Stimulated activated effector memory CD8-positive, alpha-beta T cell treated with anti-CD3 and anti-CD28 coated beads, Interleukin-12 subunit alpha, Interleukin-12 subunit beta, amount 100 ng/mL, for 72 hours (primary cell): Measurements from ENCODE around the gene ZC3H7A.
"Not testable (repeated sequence)": the region's sequence is repeated elsewhere in the genome, so short reads cannot be mapped to it uniquely, and the experiment has no call there.

Experiments
- ATAC-seq: fragments of 150-1000 bp; cut with Tn5 transposase; 2 replicates; pipeline ENCODE4 v1.10.0; 2021
- DNase-seq, 2 donors: peaks; one replicate each; pipeline ENCODE4 v3.0.0; 2021 to 2022; ENCODE audit warnings: low spot score in 2 of 2
- H3K27ac Mint-ChIP-seq: one replicate; pipeline ENCODE4 v1.8.0; 2022; ENCODE audit warnings: mild to moderate bottlenecking, mixed read lengths
- H3K36me3 Mint-ChIP-seq: one replicate; pipeline ENCODE4 v1.8.0; 2022; ENCODE audit warnings: mild to moderate bottlenecking, mixed read lengths
- H3K4me1 Mint-ChIP-seq: one replicate; pipeline ENCODE4 v1.8.0; 2022; ENCODE audit warnings: mixed read lengths
- H3K4me3 Mint-ChIP-seq: one replicate; pipeline ENCODE4 v1.8.0; 2022; ENCODE audit warnings: mild to moderate bottlenecking, mixed read lengths
- H3K9me3 Mint-ChIP-seq: one replicate; pipeline ENCODE4 v1.8.0; 2022; ENCODE audit warnings: mixed read lengths

Gene ZC3H7A, protein sequence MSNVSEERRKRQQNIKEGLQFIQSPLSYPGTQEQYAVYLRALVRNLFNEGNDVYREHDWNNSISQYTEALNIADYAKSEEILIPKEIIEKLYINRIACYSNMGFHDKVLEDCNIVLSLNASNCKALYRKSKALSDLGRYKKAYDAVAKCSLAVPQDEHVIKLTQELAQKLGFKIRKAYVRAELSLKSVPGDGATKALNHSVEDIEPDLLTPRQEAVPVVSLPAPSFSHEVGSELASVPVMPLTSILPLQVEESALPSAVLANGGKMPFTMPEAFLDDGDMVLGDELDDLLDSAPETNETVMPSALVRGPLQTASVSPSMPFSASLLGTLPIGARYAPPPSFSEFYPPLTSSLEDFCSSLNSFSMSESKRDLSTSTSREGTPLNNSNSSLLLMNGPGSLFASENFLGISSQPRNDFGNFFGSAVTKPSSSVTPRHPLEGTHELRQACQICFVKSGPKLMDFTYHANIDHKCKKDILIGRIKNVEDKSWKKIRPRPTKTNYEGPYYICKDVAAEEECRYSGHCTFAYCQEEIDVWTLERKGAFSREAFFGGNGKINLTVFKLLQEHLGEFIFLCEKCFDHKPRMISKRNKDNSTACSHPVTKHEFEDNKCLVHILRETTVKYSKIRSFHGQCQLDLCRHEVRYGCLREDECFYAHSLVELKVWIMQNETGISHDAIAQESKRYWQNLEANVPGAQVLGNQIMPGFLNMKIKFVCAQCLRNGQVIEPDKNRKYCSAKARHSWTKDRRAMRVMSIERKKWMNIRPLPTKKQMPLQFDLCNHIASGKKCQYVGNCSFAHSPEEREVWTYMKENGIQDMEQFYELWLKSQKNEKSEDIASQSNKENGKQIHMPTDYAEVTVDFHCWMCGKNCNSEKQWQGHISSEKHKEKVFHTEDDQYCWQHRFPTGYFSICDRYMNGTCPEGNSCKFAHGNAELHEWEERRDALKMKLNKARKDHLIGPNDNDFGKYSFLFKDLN

DNA sequence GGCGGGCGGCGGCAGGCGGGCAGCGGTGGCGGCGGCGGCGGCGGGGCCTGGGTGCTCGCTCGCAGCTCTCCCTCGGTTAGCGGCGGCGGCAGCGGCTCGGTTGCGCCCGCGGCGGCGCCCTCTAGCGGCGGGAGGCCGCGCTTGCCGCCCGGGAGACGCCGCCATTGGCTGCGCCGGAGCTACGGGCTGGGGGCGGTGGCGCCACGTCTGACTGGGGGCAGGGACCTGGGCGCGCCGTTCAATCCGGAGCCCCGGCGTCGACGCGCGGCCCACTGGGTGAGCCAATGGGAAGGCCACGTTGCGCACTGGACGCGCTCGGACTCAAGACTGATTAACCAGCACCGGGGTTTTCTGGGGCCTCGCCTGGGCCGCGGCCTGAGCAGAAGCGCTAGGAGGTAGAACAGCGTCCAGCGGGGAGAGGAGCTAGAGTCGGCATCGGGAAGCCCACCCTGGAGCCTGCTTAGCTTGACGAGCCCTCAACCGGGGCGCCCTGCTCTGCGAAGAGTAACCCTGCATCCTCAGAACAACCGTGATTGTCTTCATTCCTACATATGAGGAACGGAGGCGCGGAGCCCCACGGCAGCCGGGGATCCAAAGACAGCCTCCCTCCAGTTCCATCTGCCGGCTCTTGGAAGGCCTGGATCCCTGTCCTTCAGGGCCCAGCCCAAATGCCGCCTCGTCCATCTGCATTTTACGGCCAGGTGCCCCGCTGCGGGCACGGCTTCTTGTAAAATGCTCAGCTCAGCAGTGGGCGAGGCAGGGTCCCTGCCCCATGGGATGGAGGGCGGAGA lies at the start of gene ZC3H7A:
ZC3H7A (minus strand) TSS at position 93 of the 791 bp plus-strand sequence. CDS start 14,904 bp downstream, outside the sequence.
- H3K9me3 Mint-ChIP-seq: no peaks in the 10 kb centered on the region
- peak within 1 kb of the TSS; percentile 90 for H3K4me3 Mint-ChIP-seq
- H3K36me3 Mint-ChIP-seq: peaks cover 38% of the 10 kb centered on the region
- ATAC-seq: peak; percentile 99
- peak within 1 kb of the TSS; percentile 91 for H3K27ac Mint-ChIP-seq
- peaks cover 72% of the 10 kb centered on the region for H3K4me1 Mint-ChIP-seq
- DNase-seq: peak; percentile 94

DNA sequence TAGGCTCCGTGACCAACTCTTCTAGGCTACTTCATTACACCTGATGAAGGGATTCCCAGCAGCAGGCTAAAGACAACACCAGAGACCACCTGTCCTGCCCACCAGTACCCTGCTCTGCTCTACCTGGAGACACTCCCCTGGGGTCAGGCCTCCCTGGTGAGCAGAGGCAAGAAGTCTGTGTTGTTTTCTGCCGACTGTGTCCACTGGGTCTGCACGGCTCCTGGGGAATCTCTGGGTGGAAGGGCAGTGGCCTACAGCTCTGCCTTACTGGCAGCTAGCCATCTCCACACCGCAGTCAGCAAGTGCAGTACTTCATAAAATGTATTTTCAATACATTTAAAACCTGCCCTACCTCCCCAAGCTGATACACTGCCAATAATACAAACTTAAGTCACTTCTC lies 47.4 kb upstream of the ZC3H7A start:
- no peak for DNase-seq
- Mint-ChIP-seq H3K4me3 (no peak overlapping the region), H3K27ac (peak overlapping the region; percentile 14), H3K9me3 (no peaks in the 10 kb centered on the region), H3K36me3 (peaks cover 100% of the 10 kb centered on the region), H3K4me1 (peaks cover 15% of the 10 kb centered on the region)
- ATAC-seq: no peak

DNA sequence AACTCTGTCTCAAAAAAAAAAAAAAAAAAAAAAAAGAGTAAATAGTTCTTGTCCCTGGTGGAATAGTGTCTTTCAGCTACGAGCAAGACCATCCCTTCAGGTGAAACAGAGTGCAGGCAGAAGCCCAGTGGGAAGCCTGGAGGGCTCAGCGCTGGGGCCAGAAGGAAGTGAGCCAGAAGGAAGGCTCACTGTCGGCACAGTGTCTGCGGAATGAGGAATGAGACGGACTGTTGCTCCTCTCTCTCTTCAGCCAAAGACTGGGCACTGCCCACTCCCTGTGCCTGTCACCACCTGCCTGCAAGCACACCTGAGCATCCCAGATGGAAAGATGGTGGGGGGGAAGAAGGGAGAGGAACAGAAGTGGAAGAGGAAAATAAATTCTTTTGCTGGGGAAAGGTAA lies 46.8 kb upstream of the ZC3H7A start:
- DNase-seq: no peak
- Mint-ChIP-seq H3K36me3 (peaks cover 100% of the 10 kb centered on the region), H3K27ac (peak overlapping the region; percentile 14), H3K4me3 (no peak overlapping the region), H3K4me1 (peaks cover 11% of the 10 kb centered on the region), H3K9me3 (no peaks in the 10 kb centered on the region)
- ATAC-seq: no peak

DNA sequence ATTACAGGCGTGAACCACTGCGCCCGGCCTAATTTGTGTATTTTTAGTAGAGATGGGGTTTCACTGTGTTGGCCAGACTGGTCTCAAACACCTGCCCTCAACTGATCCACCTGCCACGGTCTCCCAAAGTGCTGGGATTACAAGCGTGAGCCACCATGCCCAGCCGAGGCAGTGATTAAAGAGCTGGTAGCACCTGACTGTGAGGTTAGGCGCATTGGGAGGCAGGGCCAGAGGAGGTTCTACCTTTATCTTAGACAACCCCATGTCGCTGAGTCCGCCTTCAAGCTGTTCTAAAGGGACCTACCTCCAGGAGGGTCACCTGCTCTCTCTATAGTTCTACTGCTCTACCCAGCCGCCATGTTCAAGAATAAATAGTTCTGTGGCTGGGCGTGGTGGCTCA lies 46.1 kb upstream of the ZC3H7A start:
- H3K4me3 Mint-ChIP-seq: no peak overlapping the region
- ATAC-seq (no peak), DNase-seq (no peak)
- no peak overlapping the region for H3K27ac Mint-ChIP-seq
- H3K4me1 Mint-ChIP-seq: peaks cover 5% of the 10 kb centered on the region
- H3K36me3 Mint-ChIP-seq: peaks cover 100% of the 10 kb centered on the region
- no peaks in the 10 kb centered on the region for H3K9me3 Mint-ChIP-seq

DNA sequence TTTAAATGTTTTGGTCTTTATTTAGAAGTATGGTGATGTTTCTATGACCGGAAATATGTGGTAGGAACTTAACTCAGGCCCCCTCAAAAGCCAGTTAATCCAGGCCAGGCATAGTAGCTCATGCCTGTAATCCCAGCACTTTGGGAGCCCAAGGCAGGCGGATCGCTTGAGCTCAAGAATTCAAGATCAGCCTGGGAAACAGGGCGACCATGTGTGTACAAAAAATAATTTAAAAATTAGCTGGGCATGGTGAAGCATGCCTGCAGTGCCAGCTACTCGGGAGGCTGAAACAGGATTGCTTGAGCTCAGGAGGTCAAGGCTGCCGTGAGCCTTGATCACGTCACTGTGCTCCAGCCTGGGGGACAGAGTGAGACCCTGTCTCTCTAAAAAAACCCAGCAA lies 44.0 kb upstream of the ZC3H7A start:
- no peaks in the 10 kb centered on the region for H3K9me3 Mint-ChIP-seq
- no peak overlapping the region for H3K27ac Mint-ChIP-seq
- peaks cover 98% of the 10 kb centered on the region for H3K36me3 Mint-ChIP-seq
- no peak overlapping the region for H3K4me3 Mint-ChIP-seq
- no peaks in the 10 kb centered on the region for H3K4me1 Mint-ChIP-seq
- no peak for DNase-seq
- no peak for ATAC-seq

DNA sequence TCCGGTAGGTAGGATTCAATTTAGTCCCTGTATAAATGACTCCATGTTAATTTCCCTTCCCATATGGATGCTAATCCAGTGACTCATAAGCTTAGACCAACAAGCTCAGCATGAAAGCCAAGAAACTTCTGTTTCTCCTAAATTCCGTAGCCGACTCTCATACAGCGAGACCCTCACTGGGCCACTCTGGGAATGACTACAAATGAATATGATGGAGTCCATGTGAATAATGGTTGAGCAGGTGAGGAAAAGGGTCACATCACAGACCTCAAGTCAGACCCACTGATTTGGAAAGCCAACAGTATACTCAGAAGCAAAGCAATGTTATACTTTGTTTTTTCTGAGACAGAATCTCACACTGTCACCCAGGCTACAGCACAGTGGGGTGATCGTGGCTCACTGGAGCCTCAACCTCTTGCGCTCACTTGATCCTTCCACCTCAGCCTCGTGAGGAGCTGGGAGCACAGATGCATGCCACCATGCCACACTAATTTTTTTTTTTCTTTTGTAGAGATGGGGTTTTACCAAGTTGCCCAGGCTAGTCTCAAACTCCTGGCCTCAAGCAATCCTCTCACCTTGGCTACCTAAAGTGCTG lies 39.7 kb upstream of the ZC3H7A start:
- Mint-ChIP-seq H3K9me3 (no peaks in the 10 kb centered on the region), H3K36me3 (peaks cover 55% of the 10 kb centered on the region), H3K27ac (no peak overlapping the region), H3K4me3 (no peak overlapping the region), H3K4me1 (no peaks in the 10 kb centered on the region)
- DNase-seq (no peak), ATAC-seq (no peak)

DNA sequence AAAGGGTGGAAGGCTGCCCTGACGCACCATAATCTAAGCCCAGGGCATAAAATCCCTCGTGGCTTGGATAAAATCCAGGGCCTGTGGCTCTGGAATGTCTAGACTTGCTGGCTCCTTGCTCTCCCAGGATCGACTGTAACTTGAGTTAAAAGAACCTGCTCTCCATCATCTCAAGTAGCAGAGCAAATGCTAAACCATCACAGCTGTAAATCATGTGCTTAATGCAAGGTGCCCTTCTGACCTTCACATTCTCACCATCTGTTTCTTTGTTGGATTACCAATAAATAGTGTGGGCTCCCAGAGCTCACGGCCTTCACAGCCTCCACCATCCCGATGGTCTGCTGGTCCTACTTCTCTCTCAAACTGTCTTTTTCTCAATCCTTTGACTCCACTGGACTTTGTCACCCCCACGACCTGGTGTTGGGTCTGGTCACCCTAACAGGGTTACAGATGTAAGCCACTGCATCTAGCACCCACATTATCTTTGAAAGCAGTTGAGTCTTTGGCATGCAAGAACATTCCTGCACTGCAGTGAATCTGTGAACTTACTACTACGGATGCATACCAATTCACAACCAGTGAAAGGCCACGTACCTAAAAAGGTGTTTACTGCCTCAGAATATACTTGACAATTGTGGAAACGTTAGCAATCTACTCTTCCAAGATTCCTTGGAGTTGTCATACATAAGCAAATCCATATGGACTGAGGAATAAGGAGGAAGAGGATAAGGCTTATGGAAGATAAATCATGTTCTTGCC lies 39.0 kb upstream of the ZC3H7A start:
- no peak overlapping the region for H3K27ac Mint-ChIP-seq
- ATAC-seq (no peak), DNase-seq (no peak)
- no peaks in the 10 kb centered on the region for H3K9me3 Mint-ChIP-seq
- H3K4me3 Mint-ChIP-seq: no peak overlapping the region
- H3K4me1 Mint-ChIP-seq: no peaks in the 10 kb centered on the region
- H3K36me3 Mint-ChIP-seq: peaks cover 49% of the 10 kb centered on the region

DNA sequence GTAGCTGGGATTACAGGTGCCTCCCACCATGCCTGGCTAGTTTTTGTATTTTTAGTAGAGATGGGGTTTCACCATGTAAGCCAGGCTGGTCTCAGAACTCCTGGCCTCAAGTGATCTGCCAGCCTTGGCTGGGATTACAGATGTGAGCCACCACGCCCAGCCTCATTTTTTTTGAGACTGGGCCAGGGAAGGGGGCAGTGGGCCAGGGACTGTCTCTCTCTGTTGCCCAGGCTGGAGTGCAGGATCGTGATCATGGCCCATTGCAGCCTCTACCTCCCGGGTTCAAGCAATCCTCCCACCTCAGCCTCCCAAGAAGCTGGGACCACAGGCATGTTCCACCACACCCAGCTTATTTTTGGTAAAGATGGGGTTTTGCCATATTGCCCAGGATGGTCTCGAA lies 38.3 kb upstream of the ZC3H7A start:
- Mint-ChIP-seq H3K4me1 (no peaks in the 10 kb centered on the region), H3K9me3 (no peaks in the 10 kb centered on the region), H3K4me3 (no peak overlapping the region), H3K36me3 (peaks cover 41% of the 10 kb centered on the region), H3K27ac (no peak overlapping the region)
- no peak for ATAC-seq
- no peak for DNase-seq

DNA sequence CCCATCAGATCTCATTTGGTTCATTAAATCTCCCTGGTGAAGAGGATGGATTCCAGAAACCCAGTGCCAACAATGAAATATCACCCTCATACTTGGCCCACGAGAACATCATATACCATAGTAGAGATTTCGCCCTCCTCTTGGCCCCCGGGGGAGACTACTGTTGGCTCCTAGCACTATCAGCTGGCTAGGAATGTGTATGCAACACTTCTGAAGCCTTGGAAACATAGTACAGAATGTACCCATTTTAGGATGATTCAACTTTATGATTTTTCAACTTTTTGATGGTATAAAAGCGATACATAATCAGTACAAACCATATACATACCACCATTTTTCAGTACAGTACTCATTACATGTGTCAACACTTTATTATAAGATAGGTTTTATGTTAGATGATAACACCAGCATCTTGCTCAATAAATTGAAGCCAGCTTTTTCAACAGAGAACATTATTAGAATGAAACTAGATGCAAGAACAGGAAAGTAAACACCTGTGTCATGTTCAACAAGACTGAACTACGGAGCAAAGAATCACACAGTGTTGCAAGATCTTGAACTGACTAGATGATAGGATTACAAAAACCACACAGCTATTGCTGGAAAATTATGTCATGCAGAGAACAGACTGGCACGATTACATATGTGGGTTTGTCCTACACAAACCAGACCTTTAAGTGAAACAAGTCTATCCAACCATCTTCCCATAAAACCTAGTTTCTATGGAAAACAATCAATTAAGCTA lies 37.1 kb upstream of the ZC3H7A start:
- DNase-seq (no peak), ATAC-seq (no peak)
- H3K27ac Mint-ChIP-seq: peak overlapping the region; percentile 16
- H3K4me1 Mint-ChIP-seq: no peaks in the 10 kb centered on the region
- H3K4me3 Mint-ChIP-seq: no peak overlapping the region
- no peaks in the 10 kb centered on the region for H3K9me3 Mint-ChIP-seq
- H3K36me3 Mint-ChIP-seq: peaks cover 29% of the 10 kb centered on the region

DNA sequence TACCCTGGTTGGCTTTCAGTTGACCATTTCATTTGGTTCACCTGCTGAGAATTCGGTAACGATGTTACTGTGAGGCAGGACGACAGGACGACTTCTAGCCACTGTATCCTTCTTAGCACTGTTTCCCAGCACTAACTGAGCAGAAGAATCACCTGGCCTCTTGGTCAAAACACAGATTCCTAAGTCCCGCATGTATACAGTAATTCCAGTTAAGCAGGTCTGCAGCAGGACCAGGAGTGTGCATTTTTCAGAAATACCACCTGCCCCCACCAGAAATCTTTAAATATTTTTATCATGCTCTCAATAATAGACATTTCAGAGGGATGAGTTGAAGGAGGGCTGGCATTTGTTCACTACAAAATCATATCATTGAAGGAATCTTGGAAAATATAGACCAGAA lies 31.6 kb upstream of the ZC3H7A start:
- H3K4me1 Mint-ChIP-seq: no peaks in the 10 kb centered on the region
- H3K36me3 Mint-ChIP-seq: no peaks in the 10 kb centered on the region
- H3K9me3 Mint-ChIP-seq: no peaks in the 10 kb centered on the region
- no peak overlapping the region for H3K27ac Mint-ChIP-seq
- no peak for DNase-seq
- ATAC-seq: no peak
- no peak overlapping the region for H3K4me3 Mint-ChIP-seq

DNA sequence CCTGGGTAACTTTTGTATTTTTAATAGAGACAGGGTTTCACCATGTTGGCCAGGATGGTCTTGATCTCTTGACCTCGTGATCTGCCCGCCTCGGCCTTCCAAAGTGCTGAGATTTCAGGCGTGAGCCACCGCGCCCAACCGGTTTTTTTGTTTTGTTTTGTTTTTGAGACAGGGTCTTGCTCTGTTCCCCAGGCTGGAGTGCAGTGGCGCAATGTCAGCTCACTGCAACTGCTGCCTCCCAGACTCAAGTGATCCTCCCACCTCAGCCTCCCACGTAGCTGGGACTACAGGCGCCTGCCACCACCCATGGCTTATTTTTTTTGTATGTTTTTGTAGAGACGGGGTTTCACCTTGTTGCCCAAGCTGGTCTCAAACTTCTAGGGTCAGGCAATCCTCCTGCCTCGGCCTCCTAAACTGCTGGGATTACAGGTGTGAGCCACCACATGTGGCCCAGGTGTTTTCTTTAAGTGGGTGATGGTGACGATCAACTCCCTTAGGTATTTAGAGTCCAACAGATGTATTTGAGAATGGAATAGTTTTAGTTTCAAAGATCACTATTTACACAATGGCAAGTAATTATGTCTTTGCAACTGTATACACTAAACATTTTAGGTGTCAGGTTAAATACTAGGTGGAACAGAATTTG lies 28.6 kb upstream of the ZC3H7A start:
- H3K4me3 Mint-ChIP-seq, H3K36me3 Mint-ChIP-seq, H3K9me3 Mint-ChIP-seq, DNase-seq, ATAC-seq, H3K27ac Mint-ChIP-seq, H3K4me1 Mint-ChIP-seq: not testable (repeated sequence)

DNA sequence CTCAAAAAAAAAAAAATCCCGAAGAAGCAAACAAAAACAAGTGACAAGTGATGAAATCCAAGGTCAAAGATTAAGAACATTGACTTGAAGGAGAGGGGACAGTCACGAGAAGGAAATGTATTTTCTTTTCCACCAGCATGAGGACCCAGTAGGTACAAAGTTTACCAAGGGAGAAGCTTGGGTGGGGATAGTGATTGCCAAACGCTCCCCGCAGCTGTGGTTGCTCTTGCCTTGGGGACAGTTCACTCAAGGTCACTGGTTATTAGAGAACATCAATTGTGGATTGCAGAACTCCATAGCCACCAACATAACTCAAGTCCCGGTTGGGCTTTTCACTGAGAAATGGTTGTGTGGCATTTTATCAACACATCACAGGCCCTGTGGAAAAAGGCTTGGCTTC lies 27.3 kb upstream of the ZC3H7A start:
- no peak for DNase-seq
- Mint-ChIP-seq H3K4me1 (no peaks in the 10 kb centered on the region), H3K4me3 (no peak overlapping the region), H3K9me3 (no peaks in the 10 kb centered on the region), H3K27ac (no peak overlapping the region), H3K36me3 (no peaks in the 10 kb centered on the region)
- ATAC-seq: no peak

DNA sequence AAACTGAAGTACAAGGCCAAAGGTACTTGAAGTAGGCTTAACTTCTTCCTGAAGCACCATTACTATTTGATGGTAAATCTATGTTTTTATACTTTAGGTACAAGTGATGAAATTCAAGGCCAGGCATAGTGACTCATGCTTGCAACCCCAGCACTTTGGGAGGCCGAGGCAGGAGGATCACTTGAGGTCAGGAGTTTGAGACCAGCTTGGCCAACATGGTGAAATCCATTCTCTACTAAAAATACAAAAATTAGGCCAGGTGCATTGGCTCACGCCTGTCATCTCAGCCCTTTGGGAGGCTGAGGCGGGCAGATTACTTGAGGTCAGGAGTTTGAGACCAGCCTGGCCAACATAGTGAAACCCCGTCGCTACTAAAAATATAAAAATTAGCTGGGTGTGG lies 26.6 kb upstream of the ZC3H7A start:
- H3K36me3 Mint-ChIP-seq, DNase-seq, ATAC-seq, H3K9me3 Mint-ChIP-seq, H3K27ac Mint-ChIP-seq, H3K4me1 Mint-ChIP-seq, H3K4me3 Mint-ChIP-seq: not testable (repeated sequence)
